Measurements from ENCODE around the gene HTT.

Gene HTT

DNA sequence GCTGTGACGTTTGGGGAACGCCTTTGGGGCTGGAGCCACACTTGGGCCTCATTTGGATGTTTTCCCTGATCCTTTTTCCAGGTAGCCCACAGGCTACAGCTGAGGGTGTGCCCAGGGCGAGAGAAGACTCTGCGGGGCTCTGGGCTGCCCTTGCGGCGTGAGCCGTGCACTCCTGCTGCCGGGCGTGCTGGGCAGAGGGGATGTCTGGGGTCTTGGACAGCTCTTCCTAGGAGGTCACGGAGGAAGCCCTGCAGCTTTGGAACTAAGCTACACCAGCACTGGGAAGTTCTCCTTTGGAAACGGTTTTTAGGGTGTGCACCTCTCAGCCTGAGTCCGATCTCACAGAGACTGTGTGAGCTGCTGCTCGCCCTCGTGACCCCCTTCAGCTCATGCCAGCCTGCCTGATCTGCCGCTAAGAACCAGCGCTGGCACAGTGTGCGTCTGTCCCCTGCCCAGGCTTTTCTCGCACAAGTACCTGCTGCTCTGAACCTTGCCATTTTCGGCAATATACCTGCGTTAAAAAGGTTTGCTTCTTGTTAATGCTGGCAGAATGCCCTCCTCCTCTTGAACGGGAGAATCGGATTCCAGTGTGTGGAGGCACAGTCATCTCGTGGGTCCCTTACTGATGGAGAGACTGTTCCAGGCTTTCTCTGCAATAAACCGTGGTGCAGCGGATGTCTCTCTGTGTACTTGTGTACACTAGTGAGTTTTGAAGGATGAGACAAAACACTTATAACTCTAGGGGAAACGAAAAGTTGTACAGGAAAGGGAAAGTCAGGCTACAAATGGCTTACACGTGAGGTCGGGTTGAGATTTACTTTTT is 188.8 kb downstream of the HTT start:
- DNase-seq (ENCODE audit: low read depth in 2 of 2), result no peak

DNA sequence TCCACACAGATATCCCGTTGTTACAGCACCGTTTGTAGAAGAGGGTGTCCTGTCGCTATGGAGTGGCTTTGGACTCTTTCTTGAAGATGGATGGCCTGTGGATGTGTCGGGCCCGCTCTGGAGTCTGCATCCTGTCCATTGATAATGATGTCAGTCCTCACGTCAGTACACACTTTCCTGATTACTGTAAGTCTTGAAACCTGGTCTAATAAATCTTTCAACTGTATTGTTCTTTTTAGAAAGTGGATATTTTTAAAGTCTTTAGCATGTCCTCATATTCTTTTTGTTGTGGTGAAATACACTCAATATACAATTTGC is 189.4 kb downstream of the HTT start:
- no peak for DNase-seq (ENCODE audit: low read depth in 2 of 2)

DNA sequence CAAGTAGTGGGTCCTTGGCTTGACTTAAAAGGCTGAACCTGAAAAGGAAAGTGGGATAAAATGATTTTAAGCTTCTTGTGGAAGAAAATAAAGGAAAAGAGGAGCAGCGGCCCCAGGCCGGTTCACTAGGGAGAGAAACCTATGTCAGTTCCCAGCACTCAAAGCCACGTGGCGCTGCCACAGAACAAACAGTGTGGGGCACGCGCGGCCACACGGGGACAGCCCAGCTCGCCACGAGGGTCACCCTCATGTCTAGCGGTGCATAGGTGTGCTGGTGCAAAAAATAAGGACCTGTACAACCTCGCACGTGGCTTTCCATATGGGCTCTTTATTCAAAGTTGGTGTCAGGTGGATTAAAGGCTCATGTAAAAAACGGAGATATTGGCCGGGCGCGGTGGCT is 191.6 kb downstream of the HTT start:
- DNase-seq (ENCODE audit: low read depth in 2 of 2), result no peak

- DNase-seq (ENCODE audit: low read depth in 2 of 2), result no peak
These were observed 193.3 kb downstream of the HTT start for GRCh38 chr4:3267576-3268394.

GRCh38 chr4:3268395-3269104 is 194.1 kb downstream of the HTT start:
- no peak for DNase-seq (ENCODE audit: low read depth in 2 of 2)

- no peak for DNase-seq (ENCODE audit: low read depth in 2 of 2)
These were observed 194.8 kb downstream of the HTT start for GRCh38 chr4:3269105-3269927.

GRCh38 chr4:3269991-3270611 is 195.6 kb downstream of the HTT start:
- DNase-seq (ENCODE audit: low read depth in 2 of 2), result no peak

DNA sequence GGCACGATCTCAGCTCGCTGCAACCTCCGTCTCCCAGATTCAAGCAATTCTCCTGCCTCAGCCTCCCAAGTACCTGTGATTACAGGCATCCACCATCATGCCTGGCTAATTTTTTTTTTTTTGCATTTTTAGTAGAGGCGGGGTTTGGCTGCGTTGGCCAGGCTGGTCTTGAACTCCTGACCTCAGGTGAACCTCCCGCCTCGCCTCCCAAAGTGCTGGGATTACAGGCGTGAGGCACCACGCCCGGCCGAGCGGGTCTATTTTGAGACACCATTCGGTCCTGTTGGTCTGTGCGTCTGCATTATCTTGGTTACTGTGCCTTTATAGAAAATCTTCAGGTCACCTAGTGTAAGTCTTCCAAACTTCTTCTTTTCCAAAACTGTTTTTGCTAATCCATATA is 196.7 kb downstream of the HTT start:
- no peak for DNase-seq (ENCODE audit: low read depth in 2 of 2)

DNA sequence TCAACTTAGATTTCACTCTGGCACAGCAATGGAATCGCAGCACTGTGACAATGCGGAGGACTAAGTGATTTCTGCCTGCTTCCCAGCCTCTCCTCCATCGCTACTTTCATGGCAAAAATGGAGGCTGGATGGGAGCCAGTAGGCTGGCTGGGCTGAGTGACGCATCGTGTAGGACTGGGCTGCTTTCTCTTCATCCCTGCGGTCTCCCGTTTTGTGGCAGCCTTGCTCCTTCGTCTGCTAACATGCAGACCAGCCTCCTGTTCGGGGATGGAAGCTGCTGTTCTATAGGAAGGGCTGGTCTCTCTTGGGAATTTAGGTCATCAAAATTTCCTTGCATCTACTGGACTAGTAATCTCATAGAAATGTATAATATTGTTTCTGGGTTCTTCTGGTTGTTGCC is 202.5 kb downstream of the HTT start:
- no peak for DNase-seq (ENCODE audit: low read depth in 2 of 2)

DNA sequence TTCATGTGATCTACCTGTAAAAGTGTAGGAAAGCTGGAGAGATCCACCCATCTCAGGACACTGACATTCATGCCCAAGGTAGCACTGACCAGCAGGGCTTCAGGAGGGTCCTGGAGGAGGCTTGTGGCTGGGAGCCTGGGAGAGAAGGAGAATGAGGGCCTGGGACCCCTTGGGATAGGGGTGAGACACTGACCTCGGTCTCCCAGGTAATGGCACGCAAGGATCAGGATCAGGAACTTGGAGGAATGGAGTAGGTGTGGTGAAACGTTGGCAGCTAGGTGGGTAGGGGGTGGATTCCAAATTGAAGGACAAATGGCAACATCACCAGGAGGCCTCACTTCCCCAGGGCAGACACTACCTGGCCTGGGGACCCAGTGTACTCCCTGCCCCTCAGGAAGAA is 206.0 kb downstream of the HTT start:
- DNase-seq (ENCODE audit: low read depth in 2 of 2), result no peak

DNA sequence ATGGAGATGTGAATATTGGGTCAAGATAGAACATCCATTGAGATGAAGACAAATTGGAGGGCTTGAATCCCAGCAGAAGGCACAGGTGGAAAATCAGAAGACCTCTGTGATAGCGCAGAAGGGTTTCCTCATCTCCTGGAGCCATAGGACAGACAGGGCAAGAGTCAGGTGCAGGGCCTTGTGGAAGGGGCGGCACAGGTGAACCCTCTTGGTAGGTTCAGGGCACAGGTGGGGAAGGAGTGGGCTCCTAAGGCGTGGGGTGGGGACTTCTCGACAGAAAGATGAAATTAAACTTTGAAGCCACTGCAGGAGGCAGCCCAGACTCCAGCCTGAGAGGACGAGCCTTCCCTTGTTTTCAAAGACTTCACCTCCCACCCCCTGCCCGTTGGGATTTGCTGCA is 209.0 kb downstream of the HTT start:
- DNase-seq (ENCODE audit: low read depth in 2 of 2), result no peak

DNA sequence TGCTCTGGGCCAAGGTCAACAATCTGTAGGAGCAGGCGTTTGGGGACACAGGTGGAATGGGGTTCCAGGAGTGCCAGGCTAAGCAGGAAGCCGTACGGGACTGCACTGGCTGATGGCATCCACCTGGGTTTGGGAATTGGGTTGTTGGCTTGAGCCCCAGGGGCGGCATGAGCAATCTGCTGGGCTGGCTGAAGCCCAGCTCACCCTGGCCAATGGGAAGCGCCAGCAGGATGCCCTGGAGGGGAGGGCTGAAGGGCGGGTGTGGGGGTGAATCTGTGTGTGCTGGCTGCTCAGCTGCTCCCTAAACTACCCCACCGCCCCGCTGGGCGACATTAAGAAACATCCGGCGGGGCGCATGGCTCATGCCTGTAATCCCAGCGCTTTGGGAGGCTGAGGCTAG is 209.4 kb downstream of the HTT start:
- no peak for DNase-seq (ENCODE audit: low read depth in 2 of 2)

DNA sequence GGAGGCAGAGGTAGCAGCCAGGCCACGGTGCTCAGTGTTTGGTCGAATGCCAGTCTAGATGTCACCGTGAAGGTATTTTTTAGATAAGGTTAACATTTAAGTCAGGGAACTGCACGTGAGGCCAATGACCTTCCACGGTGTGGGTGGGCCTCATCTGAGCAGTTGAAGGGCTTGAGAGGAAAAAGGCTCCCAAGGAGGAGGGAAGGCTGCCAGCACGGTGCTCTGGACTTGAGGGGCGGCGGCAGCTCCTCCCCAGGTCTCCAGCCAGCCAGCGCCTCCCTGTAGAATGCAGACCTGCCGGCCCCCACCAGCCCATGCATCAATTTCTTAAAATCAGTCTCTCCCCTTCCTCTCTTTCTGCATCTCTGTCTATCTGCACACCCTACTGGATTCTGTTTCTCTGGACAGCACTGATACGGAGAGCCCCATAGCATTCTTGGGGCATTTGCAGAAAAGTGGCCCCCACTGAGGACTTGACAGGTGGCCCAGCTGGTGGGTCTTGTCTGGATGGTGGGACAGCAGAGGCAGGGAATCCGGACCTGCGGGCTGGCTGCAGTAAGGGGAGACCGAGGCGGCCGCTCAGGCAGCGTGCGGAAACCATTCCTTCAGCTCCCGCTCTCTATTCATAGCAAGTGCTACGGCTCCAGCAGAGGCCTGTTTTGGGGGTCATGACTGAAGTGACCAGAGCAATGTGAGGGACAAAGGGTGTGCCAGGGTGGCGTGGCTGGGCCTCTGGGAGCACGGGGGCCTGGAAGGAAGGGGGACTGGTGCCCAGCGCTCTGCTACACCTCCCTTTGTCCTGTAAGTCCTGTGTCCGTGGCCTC is 210.5 kb downstream of the HTT start:
- DNase-seq (ENCODE audit: low read depth in 2 of 2), result no peak

GRCh38 chr4:3285558-3286334 is 211.3 kb downstream of the HTT start:
- no peak for DNase-seq (ENCODE audit: low read depth in 2 of 2)

GRCh38 chr4:3286335-3287175 is 212.1 kb downstream of the HTT start:
- no peak for DNase-seq (ENCODE audit: low read depth in 2 of 2)

- no peak for DNase-seq (ENCODE audit: low read depth in 2 of 2)
These were observed 212.9 kb downstream of the HTT start for GRCh38 chr4:3287271-3287971.

DNA sequence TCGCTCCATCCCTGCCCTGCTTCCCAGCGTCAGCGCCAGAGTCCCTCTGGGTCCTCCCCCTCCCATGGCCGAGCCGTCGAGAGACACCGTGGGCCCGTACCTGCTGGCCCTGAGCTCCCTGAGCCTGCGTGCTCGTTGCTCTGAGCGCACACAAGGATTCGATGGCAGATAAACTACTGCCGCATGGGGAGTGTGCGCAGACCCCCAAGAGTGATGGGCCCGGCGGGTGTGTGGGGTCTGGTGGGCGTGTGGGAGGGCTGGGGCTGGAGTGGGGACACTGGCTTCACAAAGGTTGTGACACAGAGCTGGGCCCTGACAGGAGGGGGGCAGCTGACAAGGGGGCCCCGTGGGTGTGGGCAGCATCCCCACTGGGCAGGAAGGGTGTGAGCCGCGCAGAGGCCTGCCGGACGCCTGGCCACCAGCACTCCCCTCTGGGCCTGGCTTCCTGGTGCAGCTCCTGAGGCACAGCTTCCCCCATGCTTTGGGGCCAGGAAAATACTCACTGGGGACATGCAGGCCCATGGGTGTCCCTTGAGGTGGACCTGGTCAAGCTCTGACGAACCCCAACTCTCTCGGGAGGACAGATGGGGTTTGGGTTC is 213.6 kb downstream of the HTT start:
- no peak for DNase-seq (ENCODE audit: low read depth in 2 of 2)

Data from stimulated activated CD8-positive, alpha-beta memory T cell treated with anti-CD3 and anti-CD28 coated beads, Interleukin-15, amount 100 ng/mL, for 48 hours (primary cell).